CD4-positive, alpha-beta T cell treated with Interleukin-4 for 1 hour (primary cell): ENCODE results near the gene DIO1.

Experiments used
- DNase-seq, 2 donors: peaks; one replicate each; pipeline ENCODE4 v3.0.0-alpha.2; 2020 to 2022

The DIO1 gene

DNA sequence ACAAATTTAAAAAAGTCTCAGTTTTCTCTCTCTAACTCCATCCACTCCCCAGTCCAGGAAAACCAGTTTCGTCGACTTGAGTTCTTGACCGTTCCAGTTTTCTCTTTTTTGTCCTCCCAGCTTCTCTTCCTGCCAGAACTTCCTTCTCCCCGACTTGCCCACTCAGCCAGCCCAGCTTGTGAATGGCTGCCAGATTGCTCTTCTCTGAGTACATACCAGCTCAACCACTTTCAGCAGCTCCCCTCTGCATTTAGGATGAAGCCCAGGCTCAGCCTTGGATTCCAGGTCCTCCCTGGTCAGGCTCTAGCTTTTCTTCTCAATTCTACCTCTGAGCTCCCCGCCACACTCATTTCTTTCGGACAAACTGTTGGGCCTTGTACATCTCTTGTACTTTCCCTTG, 1.4 kb downstream of the DIO1 start:
- DNase-seq: no peak

DNA sequence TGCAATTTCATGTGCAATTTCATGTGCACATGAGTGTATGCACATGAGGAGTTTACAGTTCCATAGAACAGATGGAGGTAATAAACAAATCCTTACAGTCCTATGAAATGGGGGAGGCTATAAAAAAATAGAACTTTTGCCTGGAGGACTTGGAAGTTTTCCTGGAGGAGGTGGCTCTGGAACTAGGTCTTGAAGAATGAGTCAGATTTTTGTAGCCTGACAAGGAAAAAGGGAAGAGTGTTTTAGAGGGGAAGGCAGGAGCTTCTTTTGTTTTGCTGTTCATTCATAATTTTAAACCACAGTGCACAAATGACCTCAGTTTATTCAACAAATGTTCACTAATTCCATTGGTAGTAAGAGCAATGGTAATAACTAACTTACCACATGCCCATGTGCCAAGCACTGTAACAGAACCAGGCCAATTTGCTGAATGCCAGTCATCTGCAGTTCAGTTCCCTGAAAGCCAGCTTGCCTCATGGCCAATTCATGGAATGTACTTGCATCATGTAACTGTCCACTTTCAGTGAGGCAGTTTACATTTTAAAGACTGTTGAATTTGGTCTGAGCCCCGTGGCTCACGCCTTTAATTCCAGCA, 2.7 kb downstream of the DIO1 start:
- no peak for DNase-seq

DNA sequence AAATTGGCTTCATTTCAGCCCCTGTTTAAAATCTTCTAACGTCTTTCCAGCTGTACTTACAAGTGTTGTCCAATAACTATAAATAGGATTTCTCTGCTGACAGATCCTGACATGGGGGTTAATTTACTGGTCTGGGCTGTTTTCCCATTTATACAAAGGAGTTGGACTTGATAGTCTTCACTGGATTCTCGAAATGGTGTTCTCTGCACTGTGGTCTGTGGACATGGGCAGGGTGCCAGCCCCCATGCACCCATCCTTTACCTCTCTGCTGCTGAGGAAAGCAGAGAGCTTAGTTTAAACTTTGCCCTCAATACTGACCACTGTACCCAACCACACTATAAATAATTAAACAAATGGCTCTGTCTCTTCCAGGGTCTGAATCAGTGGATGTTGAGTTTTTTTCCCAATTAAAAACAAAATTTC, 5.2 kb downstream of the DIO1 start:
- DNase-seq: no peak

DNA sequence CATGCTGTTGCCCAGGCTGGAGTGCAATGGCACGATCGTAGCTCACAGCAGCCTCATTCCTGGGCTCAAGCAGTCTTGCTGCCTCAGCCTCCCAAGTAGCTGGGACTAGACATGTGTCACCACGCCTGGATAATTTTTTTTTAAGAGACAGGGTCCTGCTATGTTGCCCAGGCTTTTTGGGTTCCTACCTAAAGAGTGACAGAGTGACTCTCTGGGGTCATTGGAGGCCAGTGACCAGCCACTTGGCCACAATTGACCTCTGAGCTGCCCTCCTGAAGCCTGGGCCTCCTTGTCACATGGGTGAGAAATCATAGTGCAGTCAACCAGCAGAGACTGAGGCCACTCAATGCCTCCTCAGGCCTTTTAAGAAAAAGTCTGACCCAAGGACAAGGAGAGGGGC, 5.7 kb downstream of the DIO1 start:
- no peak for DNase-seq

DNA sequence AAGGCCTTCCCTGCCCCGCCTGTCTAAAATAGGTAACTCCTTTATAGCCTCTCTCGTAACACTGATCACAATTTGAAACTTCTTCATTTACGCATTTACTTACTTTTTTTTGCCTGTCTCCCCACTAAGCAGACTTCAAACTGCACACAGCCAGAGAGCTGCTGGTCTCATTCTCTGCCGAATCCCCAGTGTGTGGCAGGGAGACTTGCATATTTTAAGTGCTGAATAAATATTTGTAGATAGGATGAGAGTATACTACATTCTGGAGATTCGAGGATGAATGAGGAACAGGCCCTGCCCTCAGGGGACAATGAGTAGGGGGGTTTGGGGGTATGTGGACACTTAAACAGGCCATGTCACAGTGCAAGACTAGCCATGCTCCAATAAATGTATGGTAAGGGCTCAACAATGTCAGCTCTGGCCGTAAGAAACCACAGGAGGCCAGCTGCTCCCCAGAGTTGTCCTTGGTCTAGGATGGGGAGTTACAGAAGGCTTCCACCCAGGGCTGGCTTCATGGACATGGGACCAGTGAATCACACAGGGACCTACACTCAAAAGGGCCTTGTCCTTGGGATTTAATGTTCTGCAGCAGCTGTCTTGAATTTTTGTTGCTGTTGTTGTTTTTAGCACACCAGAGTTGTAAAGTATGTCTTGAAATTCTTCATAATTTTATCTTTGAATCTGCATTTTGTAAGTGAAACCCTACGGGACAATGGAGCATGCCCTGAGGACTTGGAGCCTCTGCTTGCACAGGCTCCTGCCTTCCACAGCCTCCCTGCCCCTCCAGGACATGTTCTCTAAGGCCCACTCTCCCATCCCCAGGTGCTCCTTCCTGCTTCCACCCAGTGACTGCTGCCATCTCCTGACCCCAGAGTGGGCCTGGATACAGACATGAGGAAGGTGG, 8.5 kb downstream of the DIO1 start:
- no peak for DNase-seq

DNA sequence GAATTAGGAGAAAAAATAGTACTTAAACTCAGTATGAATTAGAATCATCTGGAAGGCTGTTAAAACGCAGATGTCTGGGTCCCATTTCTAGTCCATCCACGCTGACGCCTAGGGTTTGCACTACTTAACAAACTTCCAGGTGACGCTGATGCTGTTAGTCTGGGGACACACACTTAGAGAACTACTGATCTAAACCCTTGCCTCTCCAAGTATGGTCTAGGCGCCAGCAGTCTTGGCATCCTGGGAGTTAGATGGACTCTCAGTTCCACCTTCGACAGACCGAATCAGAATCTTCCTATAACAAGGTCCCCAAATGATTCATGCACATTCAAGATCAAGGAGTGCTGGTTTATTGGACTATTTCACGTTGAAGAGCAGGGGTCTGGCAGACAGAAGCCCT, 11.5 kb downstream of the DIO1 start:
- no peak for DNase-seq

DNA sequence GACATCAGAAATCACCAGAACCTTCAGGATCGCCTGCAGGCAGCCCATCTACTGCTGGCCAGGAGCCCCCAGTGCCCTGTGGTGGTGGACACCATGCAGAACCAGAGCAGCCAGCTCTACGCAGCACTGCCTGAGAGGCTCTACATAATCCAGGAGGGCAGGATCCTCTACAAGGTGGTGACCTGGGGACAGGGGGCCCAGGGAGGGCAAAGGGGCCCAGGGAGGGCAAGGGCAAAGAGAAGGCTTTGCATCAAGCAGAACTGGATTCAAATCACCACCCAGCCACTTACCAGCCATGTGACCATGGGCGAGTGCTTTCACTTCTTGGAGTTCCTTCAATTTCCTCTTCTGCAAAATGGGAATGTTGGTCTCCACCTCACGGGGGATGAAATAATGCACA, 12.1 kb downstream of the DIO1 start:
- no peak for DNase-seq

DNA sequence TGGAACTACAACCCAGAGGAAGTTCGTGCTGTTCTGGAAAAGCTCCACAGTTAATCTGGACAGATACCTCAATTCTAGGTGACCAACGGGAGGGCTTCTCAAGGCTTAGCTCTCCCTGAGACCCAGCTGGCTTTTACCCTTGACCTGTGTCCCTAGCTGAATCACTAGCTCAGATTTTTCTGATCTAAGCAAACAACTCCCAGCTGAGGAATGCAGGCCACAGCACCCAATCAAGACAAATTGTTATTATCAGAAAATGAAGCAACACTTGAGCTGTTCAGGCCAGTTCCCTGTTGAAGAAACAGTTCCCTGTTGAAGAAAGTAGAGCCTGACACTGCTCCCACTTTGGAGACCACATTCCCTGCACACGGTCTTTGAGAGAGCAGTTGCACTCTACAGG, 16.0 kb downstream of the DIO1 start:
- no peak for DNase-seq

DNA sequence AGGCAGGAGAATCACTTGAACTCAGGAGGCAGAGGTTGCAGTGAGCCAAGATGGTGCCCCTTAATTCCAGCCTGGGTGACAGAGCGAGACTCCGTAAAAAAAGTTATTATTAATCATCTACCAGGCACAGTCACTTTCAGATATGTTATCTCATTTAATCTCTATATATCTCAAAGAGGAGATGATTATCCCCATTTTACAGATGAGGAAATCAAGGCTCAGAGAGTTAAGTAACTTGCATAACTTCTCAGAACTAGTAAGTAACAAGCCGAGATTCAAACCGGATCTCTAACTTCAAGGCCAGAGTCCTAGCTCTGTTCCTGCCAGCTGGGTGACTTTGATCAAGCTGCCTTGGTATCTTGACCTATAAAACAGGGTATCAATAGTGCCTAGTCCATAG, 17.5 kb downstream of the DIO1 start:
- DNase-seq: no peak

DNA sequence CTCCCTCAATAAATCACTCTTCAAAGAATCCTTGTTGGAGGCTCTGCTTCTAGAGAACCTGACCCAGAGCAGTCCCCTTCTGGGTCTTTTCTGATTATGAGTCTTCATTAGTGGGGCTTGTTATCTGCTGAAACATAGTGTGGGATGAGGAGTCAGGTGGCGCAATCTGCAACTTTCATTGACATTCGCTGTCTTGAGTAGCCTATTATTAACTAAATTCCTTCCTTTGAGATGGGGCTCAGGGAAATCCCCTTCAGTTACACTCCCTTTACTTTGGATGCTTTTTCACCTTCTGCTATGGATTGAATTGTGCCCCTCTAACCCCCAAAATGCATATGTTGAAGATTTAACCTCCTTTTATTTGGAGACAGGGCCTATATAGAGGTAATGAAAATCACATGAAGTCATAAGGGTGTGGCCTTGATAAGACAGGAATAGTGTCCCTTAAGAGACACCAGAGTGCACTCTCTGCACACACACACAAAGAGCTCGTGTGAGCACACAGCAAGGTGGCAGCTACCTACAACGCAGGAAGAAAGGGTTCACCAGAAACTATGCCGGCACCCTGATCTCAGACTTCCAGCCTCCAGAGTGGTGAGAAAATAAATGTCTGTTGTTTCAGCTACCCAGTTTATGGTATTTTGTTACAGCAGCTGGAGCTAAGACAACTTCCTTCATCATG, 19.5 kb downstream of the DIO1 start:
- no peak for DNase-seq

DNA sequence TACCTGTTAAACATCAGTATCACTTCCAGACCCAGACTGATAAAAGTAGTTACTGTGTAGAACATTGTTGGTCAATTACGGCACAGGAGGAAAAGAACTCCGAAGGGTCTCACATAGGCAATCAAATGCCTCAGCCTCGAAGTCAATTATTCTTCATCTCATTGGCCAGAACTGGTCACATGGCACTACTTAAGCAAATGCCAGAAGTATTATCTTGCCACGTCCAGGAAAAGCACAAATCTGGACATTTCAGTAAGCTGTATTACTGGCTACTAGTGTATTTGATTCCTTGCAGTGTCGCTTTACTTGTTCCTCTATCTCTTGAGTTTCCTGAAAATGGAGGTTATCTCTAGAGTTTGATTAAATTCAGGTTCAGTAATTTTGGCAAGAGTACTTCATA, 24.4 kb downstream of the DIO1 start:
- DNase-seq: no peak

DNA sequence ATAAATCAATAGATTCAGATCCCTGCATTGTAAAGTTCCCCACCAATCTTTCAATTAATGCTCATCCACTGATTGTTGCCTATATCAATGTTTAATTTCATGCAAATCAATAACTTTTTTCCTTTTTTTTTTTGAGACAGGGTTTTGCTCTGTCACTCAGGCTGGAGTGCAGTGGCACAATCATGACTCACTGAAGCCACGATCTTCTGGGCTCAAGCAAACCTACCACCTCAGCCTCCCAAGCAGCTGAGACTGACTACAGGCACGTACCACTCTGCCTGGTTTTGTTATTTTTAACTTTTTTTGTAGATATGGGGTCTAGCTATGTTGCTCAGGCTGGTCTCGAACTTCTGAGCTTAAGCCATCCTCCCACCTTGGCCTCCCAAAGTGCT, 25.7 kb downstream of the DIO1 start:
- DNase-seq: no peak

DNA sequence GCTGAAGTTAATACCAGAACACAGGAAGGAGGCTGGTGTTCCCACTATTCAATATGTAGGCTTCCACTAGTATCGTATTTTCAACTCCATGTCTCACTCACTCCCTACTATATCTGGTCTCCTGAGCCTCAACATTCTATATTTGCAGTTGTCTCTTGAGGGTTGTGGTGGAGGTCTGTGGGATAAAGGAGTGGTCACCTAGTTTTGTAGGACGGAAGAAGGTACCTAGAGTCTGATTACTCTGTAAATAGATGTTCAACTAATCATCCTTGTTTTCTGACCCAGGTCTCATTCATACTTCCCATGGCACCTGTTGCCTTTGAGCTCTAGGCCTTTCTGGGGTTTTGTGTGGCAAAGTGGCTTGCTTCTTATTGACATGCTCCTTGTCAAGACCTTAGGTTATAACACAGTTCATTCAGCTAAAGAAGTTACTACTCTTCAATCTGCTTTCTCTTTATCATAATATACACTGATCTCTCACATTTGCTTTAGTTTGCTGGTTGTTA, 33.4 kb downstream of the DIO1 start:
- no peak for DNase-seq

DNA sequence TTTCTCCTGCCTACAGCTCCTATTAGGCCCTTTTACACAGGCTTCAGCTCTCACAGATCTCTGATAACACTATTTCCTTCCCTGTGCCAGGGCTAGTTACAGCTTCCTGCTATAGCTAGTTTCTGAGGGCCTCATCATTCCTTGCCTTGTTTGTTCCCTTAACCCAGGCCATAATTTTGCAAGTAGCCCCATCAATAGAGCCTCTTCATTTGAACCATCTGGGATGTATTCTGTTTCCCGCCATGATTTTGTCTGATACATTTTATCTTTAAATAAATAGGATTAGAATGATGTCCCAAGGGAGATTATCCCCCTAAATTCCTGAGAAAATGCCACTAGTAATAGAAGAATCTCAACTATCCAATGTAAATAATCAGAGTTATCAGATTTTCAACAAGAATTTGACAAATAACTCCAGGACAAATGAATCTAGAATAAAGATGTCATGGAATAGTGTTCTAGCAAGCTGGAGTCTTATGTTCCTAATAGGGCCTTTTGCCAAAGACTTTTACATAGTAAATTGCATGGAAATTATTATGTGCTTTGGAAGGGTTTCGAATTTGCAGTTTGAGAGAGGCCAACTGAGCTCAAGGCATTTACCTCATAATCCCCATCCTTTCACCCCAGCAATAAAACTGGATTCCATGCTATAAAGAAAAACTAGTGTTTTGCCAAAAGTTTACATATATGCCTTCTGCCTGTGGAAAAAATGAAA, 35.4 kb downstream of the DIO1 start:
- DNase-seq: no peak

DNA sequence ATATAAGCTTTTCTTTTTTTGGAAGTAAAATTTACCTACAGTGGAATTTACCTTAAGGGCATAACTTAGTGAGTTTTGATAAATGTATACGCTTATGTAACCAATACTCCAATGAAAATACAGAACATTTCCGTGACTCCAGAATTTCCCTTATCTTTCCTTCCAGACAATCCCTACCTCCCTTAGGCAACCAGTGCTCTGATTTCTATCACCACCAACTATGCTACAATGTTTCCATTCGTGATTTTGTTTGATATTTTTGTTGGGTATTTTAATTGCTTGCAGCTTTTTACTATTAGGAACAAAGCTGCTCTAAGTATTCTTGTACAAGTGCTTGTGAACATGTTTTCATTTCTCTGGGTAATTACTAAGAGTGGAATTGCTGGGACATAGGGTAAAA, 36.9 kb downstream of the DIO1 start:
- DNase-seq: no peak

DNA sequence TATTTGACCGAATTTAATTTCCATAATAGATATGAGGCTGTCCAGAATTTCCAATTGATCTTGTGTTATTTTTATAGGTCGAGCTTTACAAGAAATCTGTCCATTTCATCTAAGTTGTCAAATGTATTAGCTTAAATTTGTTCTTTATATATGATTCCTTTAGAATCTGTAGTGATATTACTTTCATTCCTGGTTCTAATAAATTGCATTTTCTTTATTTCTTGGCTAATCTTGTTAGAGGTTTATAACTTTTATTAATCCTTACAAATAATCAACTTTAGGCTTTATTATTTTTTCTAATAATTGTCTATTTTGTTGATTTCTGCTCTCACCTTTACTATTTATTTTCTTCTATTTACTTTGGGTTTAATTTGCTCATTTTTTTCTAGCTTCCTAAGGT, 37.5 kb downstream of the DIO1 start:
- DNase-seq: no peak

DNA sequence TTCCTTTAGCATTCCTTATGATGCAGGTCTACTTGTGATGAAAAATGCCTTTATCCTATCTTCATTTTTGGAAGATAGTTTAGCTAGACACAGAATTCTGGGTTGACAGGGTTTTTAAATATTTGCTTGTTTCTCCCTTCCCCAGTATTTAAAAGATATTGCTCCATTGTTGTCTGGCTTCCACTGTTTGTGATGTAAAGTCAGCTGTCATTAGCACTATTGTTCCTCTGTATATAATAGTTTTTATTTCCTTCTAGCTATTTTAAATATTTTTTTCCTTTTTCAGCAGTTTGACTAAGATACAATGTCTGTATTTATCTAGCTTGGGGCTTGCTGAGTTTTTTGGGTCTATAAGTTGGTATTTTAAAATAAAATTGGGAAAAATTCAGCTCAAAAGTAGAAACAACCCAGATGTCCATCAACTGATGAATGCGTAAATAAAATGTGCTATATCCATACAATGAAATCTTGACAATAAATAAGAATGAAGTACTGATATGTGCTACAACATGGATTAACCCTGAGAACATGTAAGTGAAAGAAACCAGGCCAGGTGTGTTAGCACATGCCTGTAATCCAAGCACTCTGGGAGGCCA, 40.3 kb downstream of the DIO1 start:
- no peak for DNase-seq

DNA sequence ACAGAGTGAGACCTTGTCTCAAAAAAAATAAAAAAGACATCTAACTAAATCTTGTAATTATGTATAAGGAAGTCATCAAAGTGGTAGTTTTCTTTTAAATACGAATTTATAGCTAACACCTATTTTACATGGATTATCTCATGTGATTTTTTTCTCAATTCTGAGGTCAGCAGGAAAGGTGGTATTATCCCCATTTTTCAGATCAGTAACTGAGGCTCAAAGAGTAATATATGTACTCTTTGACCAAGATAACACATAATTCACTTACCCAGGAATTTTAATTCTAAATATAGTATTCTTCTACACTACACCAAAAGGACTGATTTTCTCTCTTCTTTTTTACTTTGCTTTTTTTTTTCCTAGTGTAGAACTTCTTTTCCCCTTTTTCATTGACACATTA, 42.4 kb downstream of the DIO1 start:
- no peak for DNase-seq

DNA sequence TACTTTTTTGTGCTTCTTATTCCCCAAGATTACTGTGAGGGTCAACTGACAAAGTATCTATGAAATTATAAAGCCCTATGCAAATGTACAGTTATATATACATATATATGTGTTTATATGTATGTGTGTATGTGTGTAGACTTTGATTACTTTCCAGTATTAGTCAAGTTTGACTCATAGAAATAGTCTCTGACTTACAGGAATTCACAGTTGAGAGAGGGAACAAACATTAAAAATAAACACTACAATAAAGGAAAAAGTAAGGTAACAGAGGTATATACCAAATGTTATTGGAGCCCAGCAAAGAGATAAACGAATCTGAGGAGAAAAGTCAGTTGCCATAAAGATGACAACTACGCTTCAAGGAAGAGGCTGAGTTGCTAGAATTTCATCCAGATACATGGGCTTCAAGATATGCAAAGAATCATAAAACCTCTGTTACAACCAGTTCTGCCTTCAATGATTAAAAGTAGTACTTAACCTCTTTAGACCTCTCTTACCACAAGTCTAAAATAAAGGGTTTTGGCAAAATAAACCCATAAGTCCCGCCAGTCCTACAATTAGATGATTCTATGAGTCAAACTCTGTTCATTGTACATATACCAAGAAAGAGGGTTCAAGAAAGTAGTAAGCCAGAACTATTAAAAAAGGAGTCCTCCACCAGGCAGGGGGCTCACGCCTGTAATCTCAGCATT, 44.3 kb downstream of the DIO1 start:
- no peak for DNase-seq

DNA sequence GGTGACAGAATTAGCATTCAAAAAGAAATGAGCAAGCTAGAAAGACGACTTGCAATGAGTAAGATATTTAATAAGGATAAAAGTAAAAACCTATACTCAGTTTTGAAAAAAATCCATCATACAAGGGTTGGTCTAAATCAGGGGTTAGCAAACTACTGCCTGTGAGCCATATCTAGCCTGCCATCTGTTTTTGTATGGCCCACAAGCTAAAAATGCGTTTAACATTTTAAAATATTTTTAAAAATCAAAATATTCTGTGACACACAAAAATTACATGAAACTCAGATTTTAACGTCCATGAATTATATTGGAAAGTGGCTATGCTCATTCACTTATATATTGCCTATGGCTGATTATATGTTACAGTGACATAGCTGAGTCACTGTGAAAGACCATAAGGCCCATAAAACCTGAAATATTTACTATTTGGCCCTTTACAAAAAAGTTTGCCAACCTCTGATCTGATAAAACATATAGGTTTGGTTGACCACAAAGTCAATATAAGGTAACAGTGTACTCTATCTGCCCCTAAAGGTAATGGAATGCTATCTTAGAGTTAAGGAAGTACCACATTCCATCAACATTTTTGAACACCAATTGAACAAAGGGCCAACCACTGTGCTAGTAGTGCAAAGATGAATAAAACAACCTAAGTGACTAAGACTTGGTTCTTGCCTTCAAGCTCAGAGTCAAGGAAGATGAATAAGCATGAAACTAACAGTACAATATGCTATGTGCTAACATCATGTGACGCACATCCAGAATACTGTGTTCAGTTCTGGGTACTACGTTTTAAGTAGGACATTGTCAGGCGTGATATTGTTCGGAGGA, 48.4 kb downstream of the DIO1 start:
- DNase-seq: no peak

DNA sequence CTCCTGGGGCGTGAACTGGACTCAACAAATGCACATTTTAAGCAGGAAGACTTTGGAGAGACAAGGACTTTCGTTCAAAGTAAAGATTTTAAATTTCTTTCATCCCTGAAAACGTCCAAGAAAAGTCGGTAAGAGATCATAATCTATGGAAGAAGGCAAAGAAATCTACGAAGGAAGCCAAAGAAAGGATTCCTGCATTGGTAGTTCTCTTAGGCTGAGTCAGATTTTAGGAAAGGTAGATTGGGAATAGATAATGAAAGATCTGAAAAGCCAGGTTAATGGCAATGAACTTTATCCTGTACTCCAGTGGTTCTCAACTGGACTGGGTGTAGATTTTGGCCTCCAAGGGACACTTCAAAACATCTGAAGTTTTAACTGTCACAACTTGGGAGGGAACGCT, 49.1 kb downstream of the DIO1 start:
- no peak for DNase-seq
